ENCODE data around the gene EPHB4. TPM values are rescaled to one million over a fixed set of nuclear protein-coding genes. Genes with fewer than 3 reads are reported as not detected.
A peak's percentile ranks its signal among the peaks of the same experiment; 100 is the strongest.

The EPHB4 gene
- total and polyA plus RNA-seq, 2 experiments from 2014 or later = 23.3 to 164 TPM

DNA sequence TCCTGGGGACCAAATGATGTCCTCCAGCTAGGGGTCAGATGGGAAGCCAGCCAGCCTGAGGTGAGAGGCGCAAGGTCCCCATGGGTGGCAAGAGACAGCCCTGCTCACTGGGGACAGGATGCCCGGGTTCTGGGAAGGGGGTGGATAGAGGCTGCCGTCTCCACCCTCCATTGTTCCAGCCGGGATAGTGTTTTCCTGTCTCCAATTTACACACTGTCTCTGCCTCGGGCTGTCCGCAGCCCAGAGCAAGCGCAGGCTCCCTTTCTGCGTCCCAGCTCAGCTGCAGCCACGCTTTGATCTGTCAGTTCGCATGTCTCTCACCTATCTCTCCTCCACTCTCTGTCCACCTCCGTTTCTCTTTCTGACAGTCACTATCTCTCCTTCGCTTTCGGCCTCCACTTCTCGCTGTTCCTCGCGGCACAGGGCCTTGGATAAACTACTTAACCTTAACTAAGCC, 2.1 kb downstream of the EPHB4 start:
- no peak overlapping the region for H2AFZ ChIP-seq
- H3K36me3 Mint-ChIP-seq (ENCODE audit: low read depth) = peaks cover 58% of the 10 kb centered on the region
- no peaks in the 10 kb centered on the region for H3K9me3 Mint-ChIP-seq
- H3F3A ChIP-seq (replicated peaks; ENCODE audit: low read depth) = peaks cover 7% of the 10 kb centered on the region; the same call in 1 of the 2 replicates
- peaks cover 23% of the 10 kb centered on the region for H3K4me1 Mint-ChIP-seq
- ATAC-seq (no peak), DNase-seq (ENCODE audit: low spot score) (peak; percentile 40)
- H3K4me3 Mint-ChIP-seq = peak overlapping the region; percentile 97
- peak overlapping the region; percentile 4; the same call in 1 of the 2 replicates for H3K27ac Mint-ChIP-seq
- H3K27me3 Mint-ChIP-seq (ENCODE audit: insufficient read depth, low read depth, poor library complexity) = peaks cover 21% of the 10 kb centered on the region
- peaks cover 25% of the 10 kb centered on the region for H3K36me3 ChIP-seq (ENCODE audit: insufficient read depth)
- TF ChIP-seq, protein P1, sequence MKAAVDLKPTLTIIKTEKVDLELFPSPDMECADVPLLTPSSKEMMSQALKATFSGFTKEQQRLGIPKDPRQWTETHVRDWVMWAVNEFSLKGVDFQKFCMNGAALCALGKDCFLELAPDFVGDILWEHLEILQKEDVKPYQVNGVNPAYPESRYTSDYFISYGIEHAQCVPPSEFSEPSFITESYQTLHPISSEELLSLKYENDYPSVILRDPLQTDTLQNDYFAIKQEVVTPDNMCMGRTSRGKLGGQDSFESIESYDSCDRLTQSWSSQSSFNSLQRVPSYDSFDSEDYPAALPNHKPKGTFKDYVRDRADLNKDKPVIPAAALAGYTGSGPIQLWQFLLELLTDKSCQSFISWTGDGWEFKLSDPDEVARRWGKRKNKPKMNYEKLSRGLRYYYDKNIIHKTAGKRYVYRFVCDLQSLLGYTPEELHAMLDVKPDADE (IDR thresholded peaks at IDR 0.05) = no peak
- TF ChIP-seq NANOG (IDR thresholded peaks at IDR 0.05; ENCODE audit: borderline replicate concordance) = no peak
- TF ChIP-seq STAT1 (IDR thresholded peaks at IDR 0.05; ENCODE audit: unreplicated experiment) = no peak
- TF ChIP-seq, protein P2, sequence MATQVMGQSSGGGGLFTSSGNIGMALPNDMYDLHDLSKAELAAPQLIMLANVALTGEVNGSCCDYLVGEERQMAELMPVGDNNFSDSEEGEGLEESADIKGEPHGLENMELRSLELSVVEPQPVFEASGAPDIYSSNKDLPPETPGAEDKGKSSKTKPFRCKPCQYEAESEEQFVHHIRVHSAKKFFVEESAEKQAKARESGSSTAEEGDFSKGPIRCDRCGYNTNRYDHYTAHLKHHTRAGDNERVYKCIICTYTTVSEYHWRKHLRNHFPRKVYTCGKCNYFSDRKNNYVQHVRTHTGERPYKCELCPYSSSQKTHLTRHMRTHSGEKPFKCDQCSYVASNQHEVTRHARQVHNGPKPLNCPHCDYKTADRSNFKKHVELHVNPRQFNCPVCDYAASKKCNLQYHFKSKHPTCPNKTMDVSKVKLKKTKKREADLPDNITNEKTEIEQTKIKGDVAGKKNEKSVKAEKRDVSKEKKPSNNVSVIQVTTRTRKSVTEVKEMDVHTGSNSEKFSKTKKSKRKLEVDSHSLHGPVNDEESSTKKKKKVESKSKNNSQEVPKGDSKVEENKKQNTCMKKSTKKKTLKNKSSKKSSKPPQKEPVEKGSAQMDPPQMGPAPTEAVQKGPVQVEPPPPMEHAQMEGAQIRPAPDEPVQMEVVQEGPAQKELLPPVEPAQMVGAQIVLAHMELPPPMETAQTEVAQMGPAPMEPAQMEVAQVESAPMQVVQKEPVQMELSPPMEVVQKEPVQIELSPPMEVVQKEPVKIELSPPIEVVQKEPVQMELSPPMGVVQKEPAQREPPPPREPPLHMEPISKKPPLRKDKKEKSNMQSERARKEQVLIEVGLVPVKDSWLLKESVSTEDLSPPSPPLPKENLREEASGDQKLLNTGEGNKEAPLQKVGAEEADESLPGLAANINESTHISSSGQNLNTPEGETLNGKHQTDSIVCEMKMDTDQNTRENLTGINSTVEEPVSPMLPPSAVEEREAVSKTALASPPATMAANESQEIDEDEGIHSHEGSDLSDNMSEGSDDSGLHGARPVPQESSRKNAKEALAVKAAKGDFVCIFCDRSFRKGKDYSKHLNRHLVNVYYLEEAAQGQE (IDR thresholded peaks at IDR 0.05; ENCODE audit: unreplicated experiment) = no peak
- TF ChIP-seq EZH2 (IDR thresholded peaks at IDR 0.05; ENCODE audit: low read depth, unreplicated experiment) = no peak
- TF ChIP-seq, protein P3, sequence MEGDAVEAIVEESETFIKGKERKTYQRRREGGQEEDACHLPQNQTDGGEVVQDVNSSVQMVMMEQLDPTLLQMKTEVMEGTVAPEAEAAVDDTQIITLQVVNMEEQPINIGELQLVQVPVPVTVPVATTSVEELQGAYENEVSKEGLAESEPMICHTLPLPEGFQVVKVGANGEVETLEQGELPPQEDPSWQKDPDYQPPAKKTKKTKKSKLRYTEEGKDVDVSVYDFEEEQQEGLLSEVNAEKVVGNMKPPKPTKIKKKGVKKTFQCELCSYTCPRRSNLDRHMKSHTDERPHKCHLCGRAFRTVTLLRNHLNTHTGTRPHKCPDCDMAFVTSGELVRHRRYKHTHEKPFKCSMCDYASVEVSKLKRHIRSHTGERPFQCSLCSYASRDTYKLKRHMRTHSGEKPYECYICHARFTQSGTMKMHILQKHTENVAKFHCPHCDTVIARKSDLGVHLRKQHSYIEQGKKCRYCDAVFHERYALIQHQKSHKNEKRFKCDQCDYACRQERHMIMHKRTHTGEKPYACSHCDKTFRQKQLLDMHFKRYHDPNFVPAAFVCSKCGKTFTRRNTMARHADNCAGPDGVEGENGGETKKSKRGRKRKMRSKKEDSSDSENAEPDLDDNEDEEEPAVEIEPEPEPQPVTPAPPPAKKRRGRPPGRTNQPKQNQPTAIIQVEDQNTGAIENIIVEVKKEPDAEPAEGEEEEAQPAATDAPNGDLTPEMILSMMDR (conservative IDR thresholded peaks at IDR 0.05; ENCODE audit: low read depth in 2 of 2) = no peak
- TF ChIP-seq ZNF331 (CRISPR knock-in tag; IDR thresholded peaks at IDR 0.05; ENCODE audit: low read depth) = no peak
- TF ChIP-seq, protein P4, sequence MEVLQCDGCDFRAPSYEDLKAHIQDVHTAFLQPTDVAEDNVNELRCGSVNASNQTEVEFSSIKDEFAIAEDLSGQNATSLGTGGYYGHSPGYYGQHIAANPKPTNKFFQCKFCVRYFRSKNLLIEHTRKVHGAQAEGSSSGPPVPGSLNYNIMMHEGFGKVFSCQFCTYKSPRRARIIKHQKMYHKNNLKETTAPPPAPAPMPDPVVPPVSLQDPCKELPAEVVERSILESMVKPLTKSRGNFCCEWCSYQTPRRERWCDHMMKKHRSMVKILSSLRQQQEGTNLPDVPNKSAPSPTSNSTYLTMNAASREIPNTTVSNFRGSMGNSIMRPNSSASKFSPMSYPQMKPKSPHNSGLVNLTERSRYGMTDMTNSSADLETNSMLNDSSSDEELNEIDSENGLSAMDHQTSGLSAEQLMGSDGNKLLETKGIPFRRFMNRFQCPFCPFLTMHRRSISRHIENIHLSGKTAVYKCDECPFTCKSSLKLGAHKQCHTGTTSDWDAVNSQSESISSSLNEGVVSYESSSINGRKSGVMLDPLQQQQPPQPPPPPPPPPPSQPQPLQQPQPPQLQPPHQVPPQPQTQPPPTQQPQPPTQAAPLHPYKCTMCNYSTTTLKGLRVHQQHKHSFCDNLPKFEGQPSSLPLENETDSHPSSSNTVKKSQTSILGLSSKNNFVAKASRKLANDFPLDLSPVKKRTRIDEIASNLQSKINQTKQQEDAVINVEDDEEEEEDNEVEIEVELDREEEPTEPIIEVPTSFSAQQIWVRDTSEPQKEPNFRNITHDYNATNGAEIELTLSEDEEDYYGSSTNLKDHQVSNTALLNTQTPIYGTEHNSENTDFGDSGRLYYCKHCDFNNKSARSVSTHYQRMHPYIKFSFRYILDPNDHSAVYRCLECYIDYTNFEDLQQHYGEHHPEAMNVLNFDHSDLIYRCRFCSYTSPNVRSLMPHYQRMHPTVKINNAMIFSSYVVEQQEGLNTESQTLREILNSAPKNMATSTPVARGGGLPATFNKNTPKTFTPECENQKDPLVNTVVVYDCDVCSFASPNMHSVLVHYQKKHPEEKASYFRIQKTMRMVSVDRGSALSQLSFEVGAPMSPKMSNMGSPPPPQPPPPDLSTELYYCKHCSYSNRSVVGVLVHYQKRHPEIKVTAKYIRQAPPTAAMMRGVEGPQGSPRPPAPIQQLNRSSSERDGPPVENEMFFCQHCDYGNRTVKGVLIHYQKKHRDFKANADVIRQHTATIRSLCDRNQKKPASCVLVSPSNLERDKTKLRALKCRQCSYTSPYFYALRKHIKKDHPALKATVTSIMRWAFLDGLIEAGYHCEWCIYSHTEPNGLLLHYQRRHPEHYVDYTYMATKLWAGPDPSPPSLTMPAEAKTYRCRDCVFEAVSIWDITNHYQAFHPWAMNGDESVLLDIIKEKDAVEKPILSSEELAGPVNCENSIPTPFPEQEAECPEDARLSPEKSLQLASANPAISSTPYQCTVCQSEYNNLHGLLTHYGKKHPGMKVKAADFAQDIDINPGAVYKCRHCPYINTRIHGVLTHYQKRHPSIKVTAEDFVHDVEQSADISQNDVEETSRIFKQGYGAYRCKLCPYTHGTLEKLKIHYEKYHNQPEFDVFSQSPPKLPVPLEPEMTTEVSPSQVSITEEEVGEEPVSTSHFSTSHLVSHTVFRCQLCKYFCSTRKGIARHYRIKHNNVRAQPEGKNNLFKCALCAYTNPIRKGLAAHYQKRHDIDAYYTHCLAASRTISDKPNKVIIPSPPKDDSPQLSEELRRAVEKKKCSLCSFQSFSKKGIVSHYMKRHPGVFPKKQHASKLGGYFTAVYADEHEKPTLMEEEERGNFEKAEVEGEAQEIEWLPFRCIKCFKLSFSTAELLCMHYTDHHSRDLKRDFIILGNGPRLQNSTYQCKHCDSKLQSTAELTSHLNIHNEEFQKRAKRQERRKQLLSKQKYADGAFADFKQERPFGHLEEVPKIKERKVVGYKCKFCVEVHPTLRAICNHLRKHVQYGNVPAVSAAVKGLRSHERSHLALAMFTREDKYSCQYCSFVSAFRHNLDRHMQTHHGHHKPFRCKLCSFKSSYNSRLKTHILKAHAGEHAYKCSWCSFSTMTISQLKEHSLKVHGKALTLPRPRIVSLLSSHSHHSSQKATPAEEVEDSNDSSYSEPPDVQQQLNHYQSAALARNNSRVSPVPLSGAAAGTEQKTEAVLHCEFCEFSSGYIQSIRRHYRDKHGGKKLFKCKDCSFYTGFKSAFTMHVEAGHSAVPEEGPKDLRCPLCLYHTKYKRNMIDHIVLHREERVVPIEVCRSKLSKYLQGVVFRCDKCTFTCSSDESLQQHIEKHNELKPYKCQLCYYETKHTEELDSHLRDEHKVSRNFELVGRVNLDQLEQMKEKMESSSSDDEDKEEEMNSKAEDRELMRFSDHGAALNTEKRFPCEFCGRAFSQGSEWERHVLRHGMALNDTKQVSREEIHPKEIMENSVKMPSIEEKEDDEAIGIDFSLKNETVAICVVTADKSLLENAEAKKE (CRISPR knock-in tag; IDR thresholded peaks at IDR 0.05) = no peak
- TF ChIP-seq CREB1 (CRISPR knock-in tag; IDR thresholded peaks at IDR 0.05; ENCODE audit: low read depth) = no peak
- TF ChIP-seq ZNF114 (CRISPR knock-in tag; IDR thresholded peaks at IDR 0.05) = no peak
- TF ChIP-seq EZH2phosphoT487 (IDR thresholded peaks at IDR 0.05; ENCODE audit: unreplicated experiment) = no peak
- TF ChIP-seq JUNB (IDR thresholded peaks at IDR 0.05; ENCODE audit: unreplicated experiment) = no peak
- no peak for TF ChIP-seq POLR2AphosphoS5 (IDR thresholded peaks at IDR 0.05; ENCODE audit: low read depth)
- peaks cover 15% of the 10 kb centered on the region; the same call in 1 of the 2 replicates for H3K4me1 ChIP-seq (ENCODE audit: insufficient read depth)
- no peaks in the 10 kb centered on the region for H3K9me2 ChIP-seq (ENCODE audit: insufficient read depth)
- peaks cover 27% of the 10 kb centered on the region for H4K20me1 ChIP-seq (replicated peaks; ENCODE audit: insufficient read depth)
- peak overlapping the region; percentile 98 for H3K4me3 ChIP-seq
- peak overlapping the region; percentile 100 for H3K4me2 ChIP-seq
- no peaks in the 10 kb centered on the region for H3K27me3 ChIP-seq (ENCODE audit: insufficient read depth)
- peak overlapping the region; percentile 45; the same call in 1 of the 2 replicates for H3K27ac ChIP-seq (ENCODE audit: low read depth)
- H3K79me2 ChIP-seq (replicated peaks; ENCODE audit: insufficient read depth) = peaks cover 51% of the 10 kb centered on the region

Data from GM23338 (cell line).